Activated CD8-positive, alpha-beta memory T cell treated with anti-CD3 and anti-CD28 coated beads for 24 hours (primary cell): ENCODE measurements around the gene ZFYVE9.
"Not testable (repeated sequence)": the region's sequence is repeated elsewhere in the genome, so short reads cannot be mapped to it uniquely, and the experiment has no call there.

Experiments used
- DNase-seq: peaks from one replicate; pipeline ENCODE4 v3.0.0-alpha.2; 2020

ZFYVE9 gene

DNA sequence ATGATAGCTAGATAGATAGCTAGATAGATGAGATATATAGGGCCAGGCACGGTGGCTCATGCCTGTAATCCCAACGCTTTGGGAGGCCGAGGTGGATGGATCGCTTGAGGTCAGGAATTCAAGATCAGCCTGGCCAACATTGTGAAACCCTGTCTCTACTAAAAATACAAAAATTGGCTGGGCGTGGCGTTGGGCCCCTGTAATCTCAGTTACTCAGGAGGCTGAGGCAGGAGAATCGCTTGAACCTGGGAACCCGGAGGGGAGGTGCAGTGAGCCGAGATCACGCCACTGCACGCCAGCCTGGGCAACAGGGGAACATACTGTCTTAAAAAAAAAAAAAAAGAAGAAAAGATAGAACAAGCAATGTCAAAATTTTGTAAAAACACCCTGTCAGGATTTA, 8.6 kb downstream of the ZFYVE9 start:
- DNase-seq = not testable (repeated sequence)

DNA sequence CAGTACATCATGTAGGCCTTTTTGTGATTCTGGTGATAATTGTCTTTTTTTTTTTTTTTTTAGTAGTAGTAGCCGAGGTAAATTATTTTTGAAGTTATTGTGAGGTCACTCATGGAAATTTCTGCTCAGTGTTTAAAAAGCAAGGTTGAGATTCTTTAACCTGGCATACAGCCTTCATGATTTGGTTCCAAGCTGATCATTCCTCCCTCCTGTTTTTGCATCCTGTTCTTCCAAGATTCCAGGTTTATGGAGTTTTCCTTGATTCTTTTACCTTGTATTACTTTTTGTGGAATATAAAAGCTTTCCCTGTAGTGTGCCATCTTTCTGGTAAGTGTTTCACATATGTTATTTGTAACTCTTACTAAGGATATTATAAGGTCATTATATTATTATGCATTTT, 9.1 kb downstream of the ZFYVE9 start:
- DNase-seq = no peak

DNA sequence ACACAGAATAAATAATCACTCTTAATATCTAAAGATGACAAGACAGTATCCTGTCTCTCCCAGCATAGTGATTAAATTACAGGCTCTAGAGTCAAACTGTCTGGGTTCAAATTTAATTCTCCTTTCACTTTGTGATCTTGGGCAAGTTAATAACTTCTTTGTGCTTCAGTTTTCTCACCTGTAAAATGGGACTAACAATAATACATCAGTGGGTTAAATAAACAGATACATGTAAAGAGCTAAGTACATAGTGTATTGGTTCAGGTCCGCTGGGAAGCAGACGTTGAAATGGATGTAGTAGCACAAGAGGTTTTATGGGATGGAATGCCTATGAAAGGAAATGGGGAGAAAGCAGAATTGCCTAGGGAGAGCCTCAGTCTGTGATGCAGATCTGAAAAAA, 10.7 kb downstream of the ZFYVE9 start:
- DNase-seq = no peak

DNA sequence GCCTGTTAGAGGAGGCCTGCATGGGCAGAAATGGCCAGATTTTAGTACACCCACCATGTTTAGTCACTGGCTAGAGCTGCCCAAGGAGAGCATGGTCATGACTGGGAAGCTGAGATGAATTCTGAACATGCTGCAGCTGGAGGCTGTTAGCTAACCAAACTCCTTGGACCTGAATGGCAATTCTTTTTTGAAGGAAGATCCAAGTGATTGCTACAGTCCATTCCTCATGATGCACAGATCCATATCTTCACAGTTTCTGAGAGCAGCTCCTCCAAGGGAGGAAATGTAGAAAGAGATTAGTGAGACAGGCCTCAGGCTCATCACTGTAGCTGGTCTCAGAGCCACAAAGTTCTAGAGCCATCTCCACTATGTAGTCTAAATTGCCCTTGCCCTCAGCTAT, 11.1 kb downstream of the ZFYVE9 start:
- no peak for DNase-seq

DNA sequence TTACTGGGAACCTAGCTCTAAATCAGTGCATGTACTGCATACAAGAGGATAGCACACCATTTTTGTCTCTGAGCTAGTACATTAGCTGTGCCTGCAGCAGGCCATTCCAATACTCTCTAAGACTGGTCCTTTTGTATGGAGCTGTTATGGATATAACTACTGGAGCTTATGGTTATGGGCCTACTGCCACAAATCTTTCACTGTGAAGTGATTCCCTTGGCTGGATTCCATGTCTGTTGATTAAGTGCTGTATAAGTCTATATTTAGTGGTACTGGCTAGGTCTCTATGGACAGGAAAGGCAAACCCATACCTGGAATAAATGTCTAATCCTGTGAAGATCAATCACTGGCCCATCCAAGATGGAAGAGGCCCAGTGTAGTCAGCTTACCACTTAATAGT, 12.0 kb downstream of the ZFYVE9 start:
- DNase-seq = no peak

DNA sequence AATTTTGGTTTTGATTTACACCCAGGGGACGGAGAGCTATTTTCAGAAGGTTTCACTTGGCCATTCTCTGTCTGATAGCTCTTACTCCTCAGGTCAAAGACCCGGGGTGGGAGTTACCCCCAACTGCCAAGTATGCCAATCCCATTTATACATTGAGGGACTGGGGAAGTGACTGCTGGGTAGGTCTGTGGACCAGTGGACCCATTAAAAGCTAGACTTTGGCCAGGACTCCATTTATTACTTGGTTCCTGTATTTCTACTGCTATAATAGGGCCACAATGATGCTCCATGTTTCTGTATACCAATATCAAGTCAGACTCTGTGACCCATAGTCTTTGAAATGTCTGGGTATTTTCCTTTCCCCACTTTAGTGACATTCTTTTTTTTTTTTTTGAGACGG, 14.6 kb downstream of the ZFYVE9 start:
- no peak for DNase-seq

DNA sequence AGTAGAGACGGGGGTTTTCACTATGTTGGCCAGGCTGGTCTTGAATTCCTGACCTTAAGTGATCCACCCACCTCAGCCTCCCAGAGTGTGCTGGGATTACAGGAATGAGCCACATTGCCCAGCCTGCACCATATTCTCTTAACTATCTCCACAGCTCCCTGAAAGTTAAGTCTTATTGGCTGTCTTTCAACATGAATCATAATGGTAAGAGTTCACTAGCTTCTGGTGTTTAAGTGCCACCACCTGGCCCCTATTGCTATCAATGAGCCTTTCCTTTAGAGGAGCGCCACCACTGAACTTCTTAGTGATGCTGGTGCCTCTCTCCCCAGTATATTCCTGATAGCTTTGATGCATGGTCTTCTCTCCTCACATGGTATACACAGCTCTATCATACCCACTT, 15.7 kb downstream of the ZFYVE9 start:
- no peak for DNase-seq

DNA sequence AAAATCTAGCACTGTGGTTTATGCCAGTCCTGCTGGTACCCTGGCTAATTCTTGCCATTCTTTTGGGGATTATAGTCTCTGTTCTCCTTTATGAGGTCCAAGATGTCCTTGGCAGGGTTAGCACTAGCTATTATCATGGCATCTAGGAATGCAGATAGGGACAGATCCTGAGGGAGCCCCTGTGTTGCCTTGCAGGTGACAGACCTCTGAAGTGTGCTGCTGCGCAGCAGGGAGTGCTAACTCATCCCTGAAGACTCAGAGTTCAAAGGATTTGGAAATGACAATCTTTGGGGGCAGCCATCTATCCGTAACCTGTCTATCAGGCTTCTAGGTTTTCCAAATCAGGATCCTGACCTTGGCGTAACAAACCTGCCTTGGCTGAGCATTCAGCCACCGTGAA, 16.3 kb downstream of the ZFYVE9 start:
- no peak for DNase-seq

DNA sequence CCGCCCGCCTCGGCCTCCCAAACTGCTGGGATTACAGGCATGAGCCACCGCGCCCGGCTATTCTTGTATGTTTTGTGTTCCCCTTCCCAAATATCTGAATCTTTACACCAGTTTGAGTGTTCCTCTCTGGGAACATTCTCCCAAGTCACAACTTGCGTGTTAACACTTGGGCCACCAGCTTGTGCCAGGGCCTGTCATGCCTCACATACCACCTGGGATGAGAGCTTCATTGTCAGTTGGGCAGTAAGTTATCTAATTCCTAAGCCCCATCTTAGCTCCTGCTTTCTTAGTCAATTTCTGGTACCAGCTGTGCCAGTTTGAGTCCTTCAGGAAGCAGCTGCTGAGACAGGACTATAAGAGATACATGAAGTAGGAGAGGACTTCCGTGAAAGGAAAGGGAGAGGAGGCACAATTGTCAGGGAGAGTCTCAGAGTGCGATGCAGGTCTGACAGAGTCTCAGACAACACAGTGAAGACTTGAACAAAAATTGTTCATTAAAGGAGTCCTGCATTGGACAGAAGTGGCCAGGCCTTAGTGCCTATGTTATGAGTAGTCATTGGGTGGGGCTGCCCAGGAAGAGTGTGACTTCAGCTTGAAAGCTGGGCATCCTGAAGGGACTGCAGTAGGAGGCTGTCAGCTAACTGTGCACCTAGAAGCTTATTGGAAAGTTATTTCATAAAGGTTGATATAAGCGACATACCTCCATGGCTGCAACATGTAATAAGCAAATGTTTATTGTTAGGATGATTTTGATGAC, 17.3 kb downstream of the ZFYVE9 start:
- DNase-seq = no peak

DNA sequence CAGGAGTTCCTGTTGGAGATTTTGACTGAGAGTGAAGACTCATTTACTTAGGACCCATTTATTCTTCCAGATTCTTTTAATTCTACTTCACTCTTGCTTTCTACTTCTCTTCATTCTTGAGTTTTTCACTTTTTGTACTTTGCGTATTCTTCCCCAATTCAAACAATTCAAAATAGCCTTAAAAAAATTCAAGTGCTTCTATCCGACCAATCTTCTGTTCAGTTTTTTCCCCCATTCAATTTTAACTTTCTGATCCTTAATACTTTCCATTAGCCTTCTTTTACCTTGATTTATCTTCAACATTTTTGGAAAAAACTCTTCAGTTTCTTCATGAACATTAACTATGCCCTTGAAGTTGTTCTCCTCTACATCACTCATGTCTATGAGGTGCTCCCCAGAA, 21.1 kb downstream of the ZFYVE9 start:
- DNase-seq = no peak

DNA sequence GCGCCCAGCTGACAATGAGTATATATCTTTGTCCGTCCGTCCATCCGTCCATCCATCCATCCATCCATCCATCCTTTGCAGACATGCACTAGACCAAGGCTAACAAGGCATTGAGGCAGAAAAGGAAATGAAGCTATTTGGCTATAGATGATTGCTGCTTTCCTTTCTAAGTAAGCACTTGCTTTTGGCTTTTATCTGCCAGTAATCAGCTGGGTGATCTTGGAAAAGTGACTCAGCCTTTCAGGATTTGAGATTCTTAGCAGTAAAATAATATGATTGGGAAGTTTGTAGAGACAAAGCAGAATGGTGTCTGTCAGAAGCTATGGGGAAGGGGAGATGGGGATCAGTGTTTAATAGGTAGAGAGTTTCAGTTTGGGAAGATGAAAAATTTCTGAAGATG, 22.7 kb downstream of the ZFYVE9 start:
- DNase-seq = no peak

DNA sequence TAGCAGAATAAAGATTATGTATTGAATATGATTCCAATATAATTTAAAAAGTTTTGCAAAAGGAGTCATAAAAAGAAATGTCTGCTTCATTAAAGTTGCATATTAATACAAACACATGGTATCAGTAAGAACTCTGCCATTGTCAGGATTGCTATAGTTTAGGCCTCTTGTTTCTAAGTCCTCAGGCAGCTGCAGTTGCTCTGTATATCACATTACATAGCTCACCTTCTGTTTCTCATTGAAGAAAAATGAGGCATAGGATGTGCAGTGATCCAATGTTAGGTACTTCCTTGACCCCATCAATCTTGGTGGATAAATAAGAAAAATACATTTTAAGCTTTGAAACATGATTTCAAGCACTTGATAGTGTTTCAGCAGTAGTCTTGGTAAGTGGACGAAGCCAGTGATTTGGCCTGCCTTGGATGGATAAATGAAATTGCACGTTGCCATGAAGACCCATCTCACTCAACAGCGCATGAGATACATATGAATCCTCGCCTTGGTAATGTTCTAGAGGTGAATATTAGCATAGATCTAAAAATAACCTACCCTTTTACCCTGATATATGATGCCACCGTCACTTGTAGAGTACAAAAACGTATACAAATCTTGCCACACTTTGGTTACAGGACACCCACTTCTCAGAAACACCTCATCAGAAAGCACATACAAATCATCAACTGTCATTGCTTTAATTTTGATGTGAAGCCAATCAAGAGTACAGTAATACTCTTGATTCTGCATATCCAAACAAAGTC, 25.3 kb downstream of the ZFYVE9 start:
- no peak for DNase-seq

DNA sequence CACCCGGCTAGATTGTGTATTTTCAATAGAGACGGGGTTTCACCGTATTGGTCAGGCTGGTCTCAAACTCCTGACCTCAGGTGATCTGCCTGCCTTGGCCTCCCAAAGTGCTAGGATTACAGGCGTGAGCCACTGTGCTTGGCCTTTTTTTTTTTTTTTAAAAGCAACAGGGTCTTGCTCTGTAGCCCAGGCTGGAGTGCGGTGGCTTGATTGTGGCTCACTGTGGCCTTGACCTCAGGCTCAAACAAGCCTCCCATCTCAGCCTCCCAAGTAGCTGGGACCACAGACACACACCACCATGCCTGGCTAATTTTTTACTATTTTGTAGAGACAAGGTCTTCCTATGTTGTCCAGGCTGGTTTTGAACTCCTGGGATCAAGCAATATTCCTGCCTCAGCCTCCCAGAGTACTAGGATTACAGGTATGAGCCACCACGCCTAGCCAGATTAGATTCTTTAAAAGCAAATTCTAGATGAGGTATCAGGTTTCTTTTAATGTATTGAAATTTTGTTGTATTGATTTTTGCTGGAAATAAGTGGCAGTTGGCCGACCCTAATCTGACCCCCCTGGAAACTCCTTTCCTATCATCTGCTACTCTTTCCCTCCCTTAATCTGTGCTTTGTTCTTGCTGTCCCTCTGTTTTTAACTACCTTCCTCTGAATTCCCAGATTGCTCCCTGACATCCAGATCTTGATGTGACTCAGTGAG, 26.6 kb downstream of the ZFYVE9 start:
- no peak for DNase-seq

DNA sequence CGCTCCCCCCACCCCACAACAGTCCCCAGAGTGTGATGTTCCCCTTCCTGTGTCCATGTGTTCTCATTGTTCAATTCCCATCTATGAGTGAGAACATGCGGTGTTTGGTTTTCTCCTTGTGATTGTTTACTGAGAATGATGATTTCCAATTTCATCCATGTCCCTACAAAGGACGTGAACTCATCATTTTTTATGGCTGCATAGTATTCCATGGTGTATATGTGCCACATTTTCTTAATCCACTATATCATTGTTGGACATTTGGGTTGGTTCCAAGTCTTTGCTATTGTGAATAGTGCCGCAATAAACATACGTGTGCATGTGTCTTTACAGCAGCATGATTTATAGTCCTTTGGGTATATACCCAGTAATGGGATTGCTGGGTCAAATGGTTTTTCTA, 29.3 kb downstream of the ZFYVE9 start:
- DNase-seq = not testable (repeated sequence)

DNA sequence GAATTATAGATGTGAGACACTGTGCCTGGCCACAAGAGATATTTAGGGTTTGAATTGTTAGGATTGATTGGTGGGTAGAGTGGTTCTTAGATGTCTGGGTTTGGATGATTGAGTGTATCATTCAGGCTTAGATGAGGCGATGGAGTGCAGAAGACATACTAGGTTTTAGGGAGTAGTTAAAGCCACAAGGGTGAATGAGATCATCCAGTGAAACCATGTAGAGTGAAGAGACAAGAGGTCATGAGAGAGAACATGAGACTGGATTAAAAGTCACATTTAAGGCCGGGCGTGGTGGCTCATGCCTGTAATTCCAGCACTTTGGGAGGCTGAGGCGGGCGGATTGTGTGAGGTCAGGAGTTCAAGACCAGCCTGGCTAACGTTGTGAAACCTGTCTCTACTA, 37.2 kb downstream of the ZFYVE9 start:
- DNase-seq = no peak

DNA sequence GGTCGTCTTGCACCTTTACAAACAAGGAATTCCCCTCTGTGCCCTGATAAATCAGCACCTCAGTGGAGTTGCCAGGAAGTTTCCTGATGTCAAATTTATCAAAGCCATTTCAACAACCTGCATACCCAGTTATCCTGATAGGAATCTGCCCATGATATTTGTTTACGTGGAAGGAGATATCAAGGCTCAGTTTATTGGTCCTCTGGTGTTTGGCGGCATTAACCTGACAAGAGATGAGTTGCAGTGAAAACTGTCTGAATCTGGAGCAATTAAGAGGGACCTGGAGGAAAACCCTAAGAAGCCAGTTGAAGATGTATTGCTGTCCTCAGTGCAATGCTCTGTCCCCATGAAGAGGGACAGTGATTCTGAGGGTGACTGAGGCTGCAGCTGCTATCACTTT, 38.3 kb downstream of the ZFYVE9 start:
- no peak for DNase-seq

DNA sequence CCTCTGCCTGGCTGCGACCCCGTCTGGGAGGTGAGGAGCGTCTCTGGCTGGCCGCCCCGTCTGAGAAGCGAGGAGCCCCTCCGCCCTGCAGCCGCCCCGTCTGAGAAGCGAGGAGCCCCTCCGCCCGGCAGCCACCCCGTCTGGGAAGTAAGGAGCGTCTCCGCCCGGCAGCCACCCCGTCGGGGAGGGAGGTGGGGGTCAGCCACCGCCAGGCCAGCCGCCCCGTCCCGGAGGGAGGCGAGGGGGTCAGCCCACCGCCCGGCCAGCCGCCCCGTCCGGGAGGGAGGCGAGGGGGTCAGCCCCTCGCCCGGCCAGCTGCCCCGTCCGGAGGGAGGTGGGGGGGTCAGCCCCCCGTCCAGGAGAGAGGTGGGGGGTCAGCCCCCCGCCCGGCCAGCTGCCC, 39.9 kb downstream of the ZFYVE9 start:
- not testable (repeated sequence) for DNase-seq

DNA sequence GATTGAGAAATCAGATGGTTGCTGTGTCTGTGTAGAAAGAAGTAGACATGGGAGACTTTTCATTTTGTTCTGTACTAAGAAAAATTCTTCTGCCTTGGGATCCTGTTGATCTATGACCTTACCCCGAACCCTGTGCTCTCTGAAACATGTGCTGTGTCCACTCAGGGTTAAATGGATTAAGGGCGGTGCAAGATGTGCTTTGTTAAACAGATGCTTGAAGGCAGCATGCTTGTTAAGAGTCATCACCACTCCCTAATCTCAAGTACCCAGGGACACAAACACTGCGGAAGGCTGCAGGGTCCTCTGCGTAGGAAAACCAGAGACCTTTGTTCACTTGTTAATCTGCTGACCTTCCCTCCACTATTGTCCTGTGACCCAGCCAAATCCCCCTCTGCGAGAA, 40.4 kb downstream of the ZFYVE9 start:
- DNase-seq = not testable (repeated sequence)

DNA sequence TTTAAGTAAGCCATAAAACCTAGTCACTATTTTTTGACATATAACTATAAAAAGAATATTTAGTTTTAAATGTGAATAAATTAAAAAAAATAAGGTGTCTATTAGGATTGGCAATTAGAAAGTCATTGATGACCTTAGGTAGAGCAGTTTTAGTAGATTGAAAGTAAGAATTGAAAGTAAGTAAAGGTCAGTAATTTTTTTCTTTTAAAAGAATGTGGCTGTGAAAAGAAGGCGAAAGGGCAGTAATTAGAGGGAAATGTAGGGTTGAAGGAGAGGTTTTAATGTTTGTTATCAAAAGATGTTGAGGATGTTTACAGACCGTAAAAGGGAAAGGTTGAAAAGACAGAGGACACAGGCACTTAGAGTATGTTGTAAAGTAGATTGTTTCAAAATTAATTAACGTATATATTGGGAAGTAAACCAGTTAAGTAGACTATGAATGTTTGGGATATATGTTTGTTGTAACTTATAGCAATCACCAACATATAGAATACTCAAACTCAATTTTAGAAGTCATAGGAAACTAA, 41.0 kb downstream of the ZFYVE9 start:
- DNase-seq = no peak

DNA sequence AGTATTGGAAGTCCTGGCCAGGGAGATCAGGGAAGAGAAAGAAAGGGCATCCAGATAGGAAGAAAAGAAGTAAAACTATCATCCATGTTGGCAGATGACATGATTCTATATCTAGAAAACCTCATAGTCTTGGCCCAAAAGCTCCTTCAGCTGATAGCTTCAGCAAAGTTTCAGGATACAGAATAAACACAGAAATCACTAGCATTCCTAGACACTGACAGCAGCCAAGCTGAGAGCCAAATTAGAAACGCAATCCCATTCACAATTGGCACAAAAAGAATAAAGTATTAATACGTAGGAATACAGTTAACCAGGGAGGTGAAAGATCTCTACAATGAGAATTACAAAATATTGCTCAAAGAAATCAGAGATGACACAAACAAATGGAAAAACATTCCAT, 44.6 kb downstream of the ZFYVE9 start:
- DNase-seq = no peak

DNA sequence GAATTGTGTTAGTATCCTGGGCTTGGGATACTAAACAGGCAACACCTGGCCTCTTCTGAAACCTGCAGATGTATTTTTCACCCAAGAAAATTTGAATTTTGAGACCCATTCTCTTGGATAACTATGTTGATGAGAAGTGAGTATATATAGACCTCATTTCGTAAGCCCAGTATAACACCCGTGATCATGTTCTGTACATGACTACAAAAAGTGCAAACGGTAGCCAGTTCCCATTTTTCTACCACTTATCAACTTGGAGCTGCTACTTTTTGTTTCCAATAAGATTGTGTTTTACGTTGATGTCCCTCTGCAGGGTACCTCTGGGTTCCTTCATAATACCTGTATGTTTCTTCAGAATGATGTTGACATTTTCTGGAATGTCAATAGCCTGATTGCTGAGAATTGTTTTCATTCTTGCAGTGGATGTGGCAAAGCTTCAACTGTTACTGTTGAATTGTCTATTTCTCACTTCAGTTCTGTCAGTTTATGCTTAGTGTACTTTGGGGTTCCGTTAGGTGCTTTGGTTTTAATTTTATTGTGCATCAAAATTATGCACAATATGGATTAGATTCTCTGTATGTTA, 48.1 kb downstream of the ZFYVE9 start:
- no peak for DNase-seq

DNA sequence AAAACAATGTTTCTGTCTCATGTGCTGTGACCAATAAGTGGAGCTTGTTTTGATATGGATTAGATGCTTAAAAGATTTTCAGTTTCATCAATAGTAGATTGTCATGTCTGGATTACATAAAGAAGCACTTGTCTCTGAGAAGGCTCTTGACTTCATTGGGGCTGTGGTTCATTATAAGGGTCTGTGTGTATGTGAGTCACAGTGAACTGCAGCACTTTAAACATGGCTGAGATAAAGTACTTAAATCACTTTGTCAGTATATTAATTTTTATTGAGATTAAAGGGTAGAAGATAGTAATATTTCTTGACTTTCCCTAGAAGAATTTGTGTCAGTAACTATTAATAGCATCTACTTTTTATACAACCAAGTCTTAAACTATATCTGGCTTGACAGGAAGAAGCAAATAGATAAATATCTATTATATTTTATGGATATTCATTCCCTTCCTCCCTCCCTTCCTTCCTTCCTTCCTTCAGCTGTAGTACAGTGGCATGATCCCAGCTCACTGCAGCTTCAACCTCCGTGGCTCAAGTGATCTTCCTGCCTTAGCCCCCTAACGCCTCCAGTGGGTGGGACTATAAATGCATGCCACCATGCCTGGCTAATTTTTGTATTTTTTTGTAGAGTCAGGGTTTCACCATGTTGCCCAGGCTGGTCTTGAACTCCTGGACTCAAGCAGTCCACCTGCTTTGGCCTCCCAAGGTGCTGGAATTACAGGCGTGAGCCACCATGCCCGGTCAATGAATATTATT, 48.8 kb downstream of the ZFYVE9 start:
- DNase-seq = no peak
